Left ventricle myocardium inferior (tissue), 1 donor: ENCODE measurements around the gene GSK3B. TPM values are rescaled to one million over a fixed set of nuclear protein-coding genes. Genes with fewer than 3 reads are reported as not detected.

Source experiments
- DNase-seq: peaks from one replicate; pipeline ENCODE4 v3.0.0-alpha.2; 2020
- H3K27ac ChIP-seq: fragments of 200-600 bp; replicated peaks from 2 replicates; pipeline ENCODE4 v1.8.0; 2021
- H3K27me3 ChIP-seq: fragments of 200-600 bp; 2 replicates; pipeline ENCODE4 v1.8.0; 2021; ENCODE audit warnings: low read depth
- H3K36me3 ChIP-seq: fragments of 200-600 bp; 2 replicates; pipeline ENCODE4 v1.8.0; 2021
- H3K4me1 ChIP-seq: fragments of 200-600 bp; 2 replicates; pipeline ENCODE4 v1.8.0; 2021
- H3K4me3 ChIP-seq: fragments of 200-600 bp; 2 replicates; pipeline ENCODE4 v1.8.0; 2021; ENCODE audit warnings: mild to moderate bottlenecking, moderate library complexity
- H3K9me3 ChIP-seq: fragments of 200-600 bp; replicated peaks from 2 replicates; pipeline ENCODE4 v1.8.0; 2021
- intact Hi-C: fragments of 100-400 bp; cut with micrococcal nuclease; formaldehyde crosslinking; loops from one replicate; pipeline ENCODE4 v1.11.0; 2022
- total RNA-seq: library from RNA; stranded (reverse); fragmentation: NEBNext Ultra II Directional; extraction: Animal tissue kit (Norgen Biotek cat#: 25700); gene quantifications from one replicate; pipeline ENCODE4 v1.2.1, GENCODE V29; 2021
- TF ChIP-seq, protein P1 (sequence below): fragments of 200-600 bp; IDR thresholded peaks from 2 replicates; pipeline ENCODE4 v1.8.0; 2021; ENCODE audit warnings: antibody characterized with exemption, mild to moderate bottlenecking, borderline replicate concordance
- donor health status: DM: no; HTN: yes; CAD: no; lungs with severe emphysema.

GSK3B gene
- total RNA-seq, 1 donor from 2014 or later: 42.5 TPM

DNA sequence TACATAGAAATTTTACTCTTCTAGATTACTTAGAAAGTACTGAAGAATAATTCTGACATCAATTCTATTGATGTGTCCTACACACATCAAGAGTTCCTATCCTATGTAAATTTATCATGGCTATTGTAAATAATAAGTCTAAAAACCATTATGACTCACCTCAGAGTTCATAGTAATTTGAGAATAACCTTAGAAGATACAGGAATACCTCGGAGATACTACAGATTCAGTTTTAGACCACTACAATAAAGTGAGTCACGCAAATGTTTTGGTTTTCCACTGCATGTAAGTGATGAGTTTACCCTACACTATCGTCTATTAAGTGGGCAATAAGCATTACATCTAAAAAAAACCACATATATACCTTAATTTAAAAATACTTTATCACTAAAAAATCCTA lies 237.6 kb downstream of the GSK3B start:
- DNase-seq: no peak
- peaks cover 31% of the 10 kb centered on the region for H3K36me3 ChIP-seq
- intact Hi-C loops: no loop called here

DNA sequence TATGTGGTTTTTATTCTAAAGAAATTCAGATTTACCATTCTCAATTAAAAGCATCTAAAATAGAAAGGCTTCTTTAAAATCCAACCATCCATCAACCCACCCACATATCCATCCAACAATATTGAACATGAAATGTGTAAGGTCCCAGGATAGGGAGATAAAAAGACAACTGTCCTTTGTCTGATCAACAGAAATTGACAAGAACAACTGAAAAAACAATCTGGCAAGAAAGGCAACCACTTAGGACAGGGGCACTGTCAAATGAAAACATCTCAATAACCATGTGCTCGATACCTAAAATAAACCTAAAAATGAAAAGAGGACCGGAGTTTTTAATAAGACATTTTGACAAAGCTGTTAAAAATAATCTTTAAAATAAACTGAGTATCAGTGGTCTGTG lies 245.1 kb downstream of the GSK3B start:
- H3K27me3 ChIP-seq: no peaks in the 10 kb centered on the region
- H3K36me3 ChIP-seq: peaks cover 5% of the 10 kb centered on the region
- DNase-seq: no peak
- peaks cover 11% of the 10 kb centered on the region for H3K9me3 ChIP-seq
- TF ChIP-seq, protein P1, sequence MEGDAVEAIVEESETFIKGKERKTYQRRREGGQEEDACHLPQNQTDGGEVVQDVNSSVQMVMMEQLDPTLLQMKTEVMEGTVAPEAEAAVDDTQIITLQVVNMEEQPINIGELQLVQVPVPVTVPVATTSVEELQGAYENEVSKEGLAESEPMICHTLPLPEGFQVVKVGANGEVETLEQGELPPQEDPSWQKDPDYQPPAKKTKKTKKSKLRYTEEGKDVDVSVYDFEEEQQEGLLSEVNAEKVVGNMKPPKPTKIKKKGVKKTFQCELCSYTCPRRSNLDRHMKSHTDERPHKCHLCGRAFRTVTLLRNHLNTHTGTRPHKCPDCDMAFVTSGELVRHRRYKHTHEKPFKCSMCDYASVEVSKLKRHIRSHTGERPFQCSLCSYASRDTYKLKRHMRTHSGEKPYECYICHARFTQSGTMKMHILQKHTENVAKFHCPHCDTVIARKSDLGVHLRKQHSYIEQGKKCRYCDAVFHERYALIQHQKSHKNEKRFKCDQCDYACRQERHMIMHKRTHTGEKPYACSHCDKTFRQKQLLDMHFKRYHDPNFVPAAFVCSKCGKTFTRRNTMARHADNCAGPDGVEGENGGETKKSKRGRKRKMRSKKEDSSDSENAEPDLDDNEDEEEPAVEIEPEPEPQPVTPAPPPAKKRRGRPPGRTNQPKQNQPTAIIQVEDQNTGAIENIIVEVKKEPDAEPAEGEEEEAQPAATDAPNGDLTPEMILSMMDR: no peak
- H3K4me3 ChIP-seq: no peak overlapping the region
- intact Hi-C loops: no loop called here
- peaks cover 17% of the 10 kb centered on the region for H3K4me1 ChIP-seq
- no peak overlapping the region for H3K27ac ChIP-seq

More for the DNA sequence above, 237.6 kb downstream of the GSK3B start:
- H3K4me3 ChIP-seq: no peak overlapping the region
- peaks cover 11% of the 10 kb centered on the region for H3K9me3 ChIP-seq
- TF ChIP-seq, protein P1: no peak
- peaks cover 16% of the 10 kb centered on the region for H3K4me1 ChIP-seq
- H3K27ac ChIP-seq: no peak overlapping the region
- no peaks in the 10 kb centered on the region for H3K27me3 ChIP-seq

DNA sequence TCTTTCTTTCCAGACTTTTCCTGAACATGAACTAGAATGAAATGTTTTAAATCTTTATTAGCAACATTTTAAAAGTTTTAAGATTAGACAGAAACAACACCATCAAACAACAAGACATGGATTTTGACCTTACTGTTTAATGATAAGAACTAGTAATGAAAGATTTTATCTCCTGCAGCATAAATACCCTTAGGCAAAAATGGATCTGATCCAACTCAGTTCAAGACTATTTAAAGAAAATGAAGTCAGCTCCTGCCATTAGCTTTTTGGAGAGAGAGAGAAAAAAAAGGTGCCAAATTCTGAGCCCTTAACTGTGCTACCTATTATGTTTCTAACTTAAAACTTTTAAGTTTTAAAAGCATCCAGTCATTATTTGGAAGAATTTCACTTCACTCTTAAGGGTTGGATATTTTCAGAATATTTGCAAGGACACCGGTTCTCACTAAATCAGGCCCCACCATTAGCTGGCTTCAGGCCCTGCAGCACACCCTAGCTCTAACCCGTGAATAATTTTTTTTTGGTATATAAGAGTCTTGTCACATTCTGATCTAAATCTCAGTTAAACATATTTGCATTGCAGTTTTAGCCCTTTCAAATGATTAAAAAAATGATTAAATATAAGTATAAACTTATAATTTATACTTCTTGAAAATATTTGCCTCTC lies 252.3 kb downstream of the GSK3B start:
- H3K36me3 ChIP-seq: peaks cover 19% of the 10 kb centered on the region
- peak overlapping the region; percentile 59 for H3K27ac ChIP-seq
- intact Hi-C loops: no loop called here
- TF ChIP-seq, protein P1: no peak
- no peak overlapping the region for H3K4me3 ChIP-seq
- peaks cover 6% of the 10 kb centered on the region for H3K9me3 ChIP-seq
- no peak for DNase-seq
- H3K4me1 ChIP-seq: peaks cover 21% of the 10 kb centered on the region
- H3K27me3 ChIP-seq: no peaks in the 10 kb centered on the region

DNA sequence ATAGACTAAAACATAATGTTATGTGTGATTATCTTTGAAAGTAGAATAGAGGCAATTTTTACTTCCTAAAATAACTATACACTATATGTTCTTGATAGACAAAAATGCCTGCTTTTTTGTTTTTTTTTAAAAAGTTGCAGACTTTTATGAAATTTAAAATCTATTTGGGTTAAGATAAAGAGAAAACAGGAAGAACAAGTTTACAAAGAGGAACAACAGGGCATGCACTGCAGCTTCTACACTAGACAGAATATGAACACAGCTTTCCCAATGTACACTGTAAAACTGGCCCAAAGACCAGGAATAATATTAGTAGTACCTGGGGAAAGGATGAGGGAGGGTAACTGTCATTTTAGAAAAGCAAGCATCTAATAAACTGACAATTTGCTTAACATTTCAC lies 258.7 kb downstream of the GSK3B start:
- no peaks in the 10 kb centered on the region for H3K27me3 ChIP-seq
- H3K4me1 ChIP-seq: peaks cover 30% of the 10 kb centered on the region
- TF ChIP-seq, protein P1: no peak
- DNase-seq: no peak
- peaks cover 3% of the 10 kb centered on the region for H3K36me3 ChIP-seq
- intact Hi-C loops: no loop called here
- no peaks in the 10 kb centered on the region for H3K9me3 ChIP-seq
- H3K4me3 ChIP-seq: no peak overlapping the region
- no peak overlapping the region for H3K27ac ChIP-seq

DNA sequence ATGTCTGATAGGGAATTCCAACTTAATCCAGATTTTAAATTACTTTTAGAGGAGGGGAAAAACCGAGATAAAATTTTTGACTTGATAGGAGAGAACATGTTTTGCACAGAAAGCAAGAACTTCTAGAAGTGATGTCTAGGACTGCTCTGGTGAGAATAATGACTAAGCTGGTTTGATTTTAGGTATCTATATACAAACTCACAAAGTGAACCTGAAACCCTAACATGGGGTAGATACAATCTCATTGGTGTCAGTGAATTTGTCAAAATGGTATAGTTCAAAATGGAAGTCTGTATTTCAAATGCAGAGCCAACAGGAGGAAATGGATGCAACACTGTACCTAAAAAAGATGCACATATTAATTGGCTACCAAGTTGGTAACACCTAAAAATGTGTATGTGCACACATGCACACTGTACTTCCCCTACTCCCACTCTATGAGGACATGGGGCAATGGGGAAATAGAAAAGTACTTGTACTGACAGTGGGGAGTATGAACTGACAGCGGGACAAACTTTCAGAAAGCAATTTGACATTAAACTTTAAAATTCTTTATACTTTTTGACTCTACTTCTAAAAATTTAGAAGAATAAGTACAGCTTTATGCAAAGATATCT lies 259.4 kb downstream of the GSK3B start:
- Histone ChIP-seq H3K27ac (no peak overlapping the region), H3K27me3 (no peaks in the 10 kb centered on the region), H3K4me3 (no peak overlapping the region), H3K9me3 (no peaks in the 10 kb centered on the region), H3K4me1 (peaks cover 30% of the 10 kb centered on the region), H3K36me3 (peaks cover 3% of the 10 kb centered on the region)
- intact Hi-C loops: no loop called here
- TF ChIP-seq, protein P1: no peak
- no peak for DNase-seq
